ENCODE measurements around the gene ABCF1. TPM values are rescaled to one million over a fixed set of nuclear protein-coding genes. Genes with fewer than 3 reads are reported as not detected.

Gene ABCF1
- polyA plus RNA-seq, 3 donors = 7.5 to 19.8 (median 14.6) TPM

- Mint-ChIP-seq H3K9me3 (no peaks in the 10 kb centered on the region), H3K36me3 (peaks cover 12 to 20% of the 10 kb centered on the region in 2 donors), H3K4me3 (peak overlapping the region; percentile 68 to 91), H3K4me1 (peaks cover 22% of the 10 kb centered on the region), H3K27me3 (ENCODE audit: low read depth in 3 of 3) (peaks cover 15 to 26% (median 22%) of the 10 kb centered on the region in 3 donors), H3K27ac (peak overlapping the region in 6 of 7 donors; percentile 23 to 68 (median 54))
- Histone ChIP-seq H4K20me1 (ENCODE audit: insufficient read depth, low read length) (no peaks in the 10 kb centered on the region), H3K9ac (ENCODE audit: insufficient read depth, low read length, poor library complexity, severe bottlenecking) (no peak overlapping the region), H3K27ac (ENCODE audit: low read depth in 1 of 2, low read length in 2 of 2) (no peak overlapping the region), H3K4me3 (replicated peaks in 1 of 3; ENCODE audit: low read depth in 2 of 3, low read length in 3 of 3) (peak overlapping the region; percentile 10 to 69 (median 50)), H3K4me2 (replicated peaks; ENCODE audit: extremely low read depth, low read length, poor library complexity, severe bottlenecking) (peak overlapping the region; percentile 85), H3K4me1 (ENCODE audit: control insufficient read depth in 1 of 2, insufficient read depth in 2 of 2, low read length in 2 of 2) (peaks cover 13 to 18% of the 10 kb centered on the region in 2 donors), H3K27me3 (ENCODE audit: control insufficient read depth in 2 of 2, insufficient read depth in 2 of 2, low read length in 2 of 2) (peaks cover 13 to 14% of the 10 kb centered on the region in 2 donors), H3K79me2 (ENCODE audit: insufficient read depth, low read length) (no peaks in the 10 kb centered on the region), H3K9me3 (replicated peaks in 1 of 2; ENCODE audit: control insufficient read depth in 1 of 2, insufficient read depth in 1 of 2, low read length in 2 of 2) (no peaks in the 10 kb centered on the region), H3K36me3 (replicated peaks in 1 of 2; ENCODE audit: control insufficient read depth in 1 of 2, insufficient read depth in 2 of 2, low read length in 2 of 2) (peaks cover 0 to 13% of the 10 kb centered on the region in 2 donors), H2AFZ (ENCODE audit: insufficient read depth, low read depth, low read length, poor library complexity, severe bottlenecking) (peak overlapping the region; percentile 33)
- DNase-seq = peak; percentile 77 to 86 (median 83)
- TF ChIP-seq, protein P1, sequence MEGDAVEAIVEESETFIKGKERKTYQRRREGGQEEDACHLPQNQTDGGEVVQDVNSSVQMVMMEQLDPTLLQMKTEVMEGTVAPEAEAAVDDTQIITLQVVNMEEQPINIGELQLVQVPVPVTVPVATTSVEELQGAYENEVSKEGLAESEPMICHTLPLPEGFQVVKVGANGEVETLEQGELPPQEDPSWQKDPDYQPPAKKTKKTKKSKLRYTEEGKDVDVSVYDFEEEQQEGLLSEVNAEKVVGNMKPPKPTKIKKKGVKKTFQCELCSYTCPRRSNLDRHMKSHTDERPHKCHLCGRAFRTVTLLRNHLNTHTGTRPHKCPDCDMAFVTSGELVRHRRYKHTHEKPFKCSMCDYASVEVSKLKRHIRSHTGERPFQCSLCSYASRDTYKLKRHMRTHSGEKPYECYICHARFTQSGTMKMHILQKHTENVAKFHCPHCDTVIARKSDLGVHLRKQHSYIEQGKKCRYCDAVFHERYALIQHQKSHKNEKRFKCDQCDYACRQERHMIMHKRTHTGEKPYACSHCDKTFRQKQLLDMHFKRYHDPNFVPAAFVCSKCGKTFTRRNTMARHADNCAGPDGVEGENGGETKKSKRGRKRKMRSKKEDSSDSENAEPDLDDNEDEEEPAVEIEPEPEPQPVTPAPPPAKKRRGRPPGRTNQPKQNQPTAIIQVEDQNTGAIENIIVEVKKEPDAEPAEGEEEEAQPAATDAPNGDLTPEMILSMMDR (IDR thresholded peaks at IDR 0.05) = peak; percentile 98
- WGBS (ENCODE audit: insufficient coverage) = 2% methylated on average over 18 of the region's 23 CpGs
- intact Hi-C loops (cut with micrococcal nuclease) = loop anchor here (2.0 to 10.0 kb wide), 4 partner anchors 53 to 189 kb away; no protein-coding TSS in a partner anchor
Measured at GRCh38 chr6:30541515-30542403, 29.5 kb upstream of the ABCF1 start.

DNA sequence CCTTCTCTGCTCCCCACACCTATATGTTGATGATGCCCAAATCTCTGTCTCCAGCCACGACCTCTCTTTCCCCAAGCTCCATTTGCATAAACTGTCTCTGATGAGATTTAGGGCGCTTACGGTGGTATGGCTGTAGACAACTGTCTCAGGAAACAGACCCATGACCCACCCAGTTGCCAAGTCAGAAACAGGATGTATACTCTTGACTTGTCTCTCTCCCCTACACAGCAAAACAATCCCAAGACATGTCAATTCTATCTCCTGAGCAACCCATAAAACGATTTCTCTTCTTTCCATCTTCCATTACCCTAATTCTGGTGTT lies 28.9 kb upstream of the ABCF1 start:
- no peak overlapping the region for H3K27ac ChIP-seq (ENCODE audit: low read depth in 1 of 2, low read length in 2 of 2)
- Mint-ChIP-seq H3K36me3 (peaks cover 15 to 23% of the 10 kb centered on the region in 2 donors), H3K4me3 (peak overlapping the region; percentile 68 to 91), H3K27me3 (ENCODE audit: low read depth in 3 of 3) (peaks cover 14 to 26% (median 21%) of the 10 kb centered on the region in 3 donors), H3K9me3 (no peaks in the 10 kb centered on the region), H3K27ac (peak overlapping the region in 4 of 7 donors; percentile 1 to 64 (median 52)), H3K4me1 (peaks cover 24% of the 10 kb centered on the region)
- H3K27me3 ChIP-seq (ENCODE audit: control insufficient read depth in 2 of 2, insufficient read depth in 2 of 2, low read length in 2 of 2) = peaks cover 13 to 14% of the 10 kb centered on the region in 2 donors
- H3K9me3 ChIP-seq (replicated peaks in 1 of 2; ENCODE audit: control insufficient read depth in 1 of 2, insufficient read depth in 1 of 2, low read length in 2 of 2) = no peaks in the 10 kb centered on the region
- peaks cover 13 to 18% of the 10 kb centered on the region in 2 donors for H3K4me1 ChIP-seq (ENCODE audit: control insufficient read depth in 1 of 2, insufficient read depth in 2 of 2, low read length in 2 of 2)
- H3K4me3 ChIP-seq (replicated peaks in 1 of 3; ENCODE audit: low read depth in 2 of 3, low read length in 3 of 3) = peak overlapping the region in 1 of 3 experiments; percentile 69
- H4K20me1 ChIP-seq (ENCODE audit: insufficient read depth, low read length) = no peaks in the 10 kb centered on the region
- H3K36me3 ChIP-seq (replicated peaks in 1 of 2; ENCODE audit: control insufficient read depth in 1 of 2, insufficient read depth in 2 of 2, low read length in 2 of 2) = peaks cover 0 to 16% of the 10 kb centered on the region in 2 donors
- peak overlapping the region; percentile 85 for H3K4me2 ChIP-seq (replicated peaks; ENCODE audit: extremely low read depth, low read length, poor library complexity, severe bottlenecking)
- H3K9ac ChIP-seq (ENCODE audit: insufficient read depth, low read length, poor library complexity, severe bottlenecking) = no peak overlapping the region
- H2AFZ ChIP-seq (ENCODE audit: insufficient read depth, low read depth, low read length, poor library complexity, severe bottlenecking) = no peak overlapping the region
- H3K79me2 ChIP-seq (ENCODE audit: insufficient read depth, low read length) = no peaks in the 10 kb centered on the region
- peak in 1 of 3 donors; percentile 23 for DNase-seq
- intact Hi-C loops (cut with micrococcal nuclease) = loop anchor here (5.0 to 10.0 kb wide), 3 partner anchors 52 to 60 kb away; no protein-coding TSS in a partner anchor
- 0% methylated on average over 2 of the region's 4 CpGs for WGBS (ENCODE audit: insufficient coverage)
- TF ChIP-seq, protein P1 (IDR thresholded peaks at IDR 0.05) = no peak

Measured in CD14-positive monocyte (primary cell).